NCI-H2227 (cell line): Measurements from ENCODE around the gene HEXIM1.
A peak's percentile ranks its signal among the peaks of the same experiment; 100 is the strongest.

Experiments
- DNase-seq: peaks from one replicate; lab custom pipeline; 2025; ENCODE audit not compliant: unreplicated experiment; lab: John Stamatoyannopoulos, UW

HEXIM1 gene

GRCh38 chr17:45168991-45169752 is 20.9 kb downstream of the HEXIM1 start:
- no peak for DNase-seq

- no peak for DNase-seq
Measured at GRCh38 chr17:45170280-45170930, 22.1 kb downstream of the HEXIM1 start.

- DNase-seq: no peak
Measured at GRCh38 chr17:45170931-45171337, 22.7 kb downstream of the HEXIM1 start.

- DNase-seq: peak; percentile 82
Measured at GRCh38 chr17:45171338-45172231, 23.3 kb downstream of the HEXIM1 start.

GRCh38 chr17:45172232-45172540 is 23.9 kb downstream of the HEXIM1 start:
- DNase-seq: no peak

- DNase-seq: peak; percentile 79
Measured at GRCh38 chr17:45172541-45173286, 24.4 kb downstream of the HEXIM1 start.

GRCh38 chr17:45175759-45176115 is 27.5 kb downstream of the HEXIM1 start:
- no peak for DNase-seq

- DNase-seq: no peak
Measured at GRCh38 chr17:45177563-45177962, 29.3 kb downstream of the HEXIM1 start.

- no peak for DNase-seq
Measured at GRCh38 chr17:45184144-45184543, 35.9 kb downstream of the HEXIM1 start.

- no peak for DNase-seq
Measured at GRCh38 chr17:45186801-45187354, 38.6 kb downstream of the HEXIM1 start.

GRCh38 chr17:45189009-45189408 is 40.7 kb downstream of the HEXIM1 start:
- no peak for DNase-seq

- DNase-seq: no peak
Measured at GRCh38 chr17:45190503-45191255, 42.4 kb downstream of the HEXIM1 start.

- no peak for DNase-seq
Measured at GRCh38 chr17:45195424-45195823, 47.1 kb downstream of the HEXIM1 start.

- no peak for DNase-seq
Measured at GRCh38 chr17:45197108-45197507, 48.8 kb downstream of the HEXIM1 start.

- DNase-seq: peak; percentile 89
Measured at GRCh38 chr17:45197555-45198334, 49.5 kb downstream of the HEXIM1 start.

- DNase-seq: no peak
Measured at GRCh38 chr17:45200701-45201100, 52.4 kb downstream of the HEXIM1 start.

- DNase-seq: no peak
Measured at GRCh38 chr17:45201457-45201856, 53.2 kb downstream of the HEXIM1 start.
